Measurements from ENCODE around the gene KDM4B. TPM values are rescaled to one million over a fixed set of nuclear protein-coding genes. Genes with fewer than 3 reads are reported as not detected.

The KDM4B gene
- total and polyA plus RNA-seq, 2 donors (not counting 1 experiment from before 2014, with no cell fraction given), result 75.5 to 205 TPM

- H4K20me1 ChIP-seq (ENCODE audit: control insufficient read depth, insufficient read depth, low read length, poor library complexity, severe bottlenecking), result peaks cover 82% of the 10 kb centered on the region
- peaks cover 0 to 13% of the 10 kb centered on the region in 2 experiments for H3K36me3 ChIP-seq (replicated peaks in 1 of 2; ENCODE audit: control extremely low read depth in 1 of 2, control insufficient read depth in 1 of 2, extremely low read depth in 1 of 2, insufficient read depth in 2 of 2, low read length in 1 of 2)
- Mint-ChIP-seq H3K27me3 (no peaks in the 10 kb centered on the region), H3K4me1 (peaks cover 6% of the 10 kb centered on the region), H3K4me3 (no peak overlapping the region), H3K27ac (no peak overlapping the region), H3K9me3 (ENCODE audit: insufficient read depth) (peaks cover 5% of the 10 kb centered on the region)
- H3K9me3 ChIP-seq (ENCODE audit: control extremely low read depth in 1 of 3, control insufficient read depth in 2 of 3, insufficient read depth in 1 of 3, low read length in 2 of 3), result peaks cover 0 to 6% (median 2%) of the 10 kb centered on the region in 3 donors
- H3K4me1 ChIP-seq (ENCODE audit: control insufficient read depth in 2 of 2, insufficient read depth in 2 of 2, low read length in 2 of 2), result no peaks in the 10 kb centered on the region
- intact Hi-C loops (cut with micrococcal nuclease), result no loop called here
- H3K4me2 ChIP-seq (replicated peaks; ENCODE audit: low read depth, low read length, poor library complexity, severe bottlenecking), result no peak overlapping the region
- no peak for TF ChIP-seq EZH2 (IDR thresholded peaks at IDR 0.05; ENCODE audit: borderline replicate concordance, insufficient read depth, low read depth, low read length, poor library complexity, severe bottlenecking)
- no peak for TF ChIP-seq CTCF (IDR thresholded peaks at IDR 0.05)
- 96% methylated on average over 25 of the region's 26 CpGs for WGBS (ENCODE audit: insufficient coverage)
- CTCF ChIA-PET, result no interaction called here
- H3K27me3 ChIP-seq (replicated peaks in 1 of 4; ENCODE audit: control extremely low read depth in 1 of 4, control insufficient read depth in 3 of 4, insufficient read depth in 4 of 4, low read length in 3 of 4), result no peaks in the 10 kb centered on the region
- no peak overlapping the region for H3K27ac ChIP-seq (ENCODE audit: low read length in 2 of 2)
- DNase-seq (no peak), ATAC-seq (ENCODE audit: low read depth) (no peak)
- H3K4me3 ChIP-seq (ENCODE audit: control extremely low read depth in 1 of 5, extremely low read depth in 1 of 5, insufficient read depth in 1 of 5, low read depth in 2 of 5, low read length in 4 of 5), result no peak overlapping the region
- no peak overlapping the region for H2AFZ ChIP-seq (ENCODE audit: insufficient read depth, low read depth, low read length, poor library complexity, severe bottlenecking)
- peaks cover 79% of the 10 kb centered on the region for H3K79me2 ChIP-seq (ENCODE audit: control insufficient read depth, insufficient read depth, low read length)
- H3K9ac ChIP-seq (ENCODE audit: low read length), result no peak overlapping the region
- POLR2A ChIA-PET, result interaction anchor here (0.5 kb wide), 1 partner anchor 33 kb away, joined by 6 read pairs; no protein-coding TSS in a partner anchor
Measured at GRCh38 chr19:5011476-5012238, 42.7 kb downstream of the KDM4B start.

GRCh38 chr19:5012688-5013457 lies 44.0 kb downstream of the KDM4B start:
- Histone ChIP-seq H2AFZ (ENCODE audit: insufficient read depth, low read depth, low read length, poor library complexity, severe bottlenecking) (no peak overlapping the region), H3K79me2 (ENCODE audit: control insufficient read depth, insufficient read depth, low read length) (peaks cover 73% of the 10 kb centered on the region), H4K20me1 (ENCODE audit: control insufficient read depth, insufficient read depth, low read length, poor library complexity, severe bottlenecking) (peaks cover 74% of the 10 kb centered on the region), H3K27ac (ENCODE audit: low read length in 2 of 2) (no peak overlapping the region), H3K4me3 (ENCODE audit: control extremely low read depth in 1 of 5, extremely low read depth in 1 of 5, insufficient read depth in 1 of 5, low read depth in 2 of 5, low read length in 4 of 5) (no peak overlapping the region), H3K36me3 (replicated peaks in 1 of 2; ENCODE audit: control extremely low read depth in 1 of 2, control insufficient read depth in 1 of 2, extremely low read depth in 1 of 2, insufficient read depth in 2 of 2, low read length in 1 of 2) (peaks cover 0 to 19% of the 10 kb centered on the region in 2 experiments), H3K9ac (ENCODE audit: low read length) (no peak overlapping the region), H3K27me3 (replicated peaks in 1 of 4; ENCODE audit: control extremely low read depth in 1 of 4, control insufficient read depth in 3 of 4, insufficient read depth in 4 of 4, low read length in 3 of 4) (no peaks in the 10 kb centered on the region), H3K4me2 (replicated peaks; ENCODE audit: low read depth, low read length, poor library complexity, severe bottlenecking) (no peak overlapping the region), H3K4me1 (ENCODE audit: control insufficient read depth in 2 of 2, insufficient read depth in 2 of 2, low read length in 2 of 2) (no peaks in the 10 kb centered on the region), H3K9me3 (ENCODE audit: control extremely low read depth in 1 of 3, control insufficient read depth in 2 of 3, insufficient read depth in 1 of 3, low read length in 2 of 3) (no peaks in the 10 kb centered on the region)
- DNase-seq, result no peak
- WGBS (ENCODE audit: insufficient coverage), result 95% methylated on average over 25 of the region's 25 CpGs
- ChIA-PET CTCF (no interaction called here), POLR2A (no interaction called here)
- TF ChIP-seq EZH2 (IDR thresholded peaks at IDR 0.05; ENCODE audit: borderline replicate concordance, insufficient read depth, low read depth, low read length, poor library complexity, severe bottlenecking), result no peak
- no peak for TF ChIP-seq CTCF (IDR thresholded peaks at IDR 0.05)
- H3K4me3 Mint-ChIP-seq, result no peak overlapping the region
- intact Hi-C loops (cut with micrococcal nuclease), result no loop called here
- peaks cover 2% of the 10 kb centered on the region for H3K9me3 Mint-ChIP-seq (ENCODE audit: insufficient read depth)
- H3K4me1 Mint-ChIP-seq, result peaks cover 4% of the 10 kb centered on the region
- no peak for ATAC-seq (ENCODE audit: low read depth)
- no peaks in the 10 kb centered on the region for H3K27me3 Mint-ChIP-seq
- H3K27ac Mint-ChIP-seq, result no peak overlapping the region

Data from B cell (primary cell).